ENCODE measurements around the gene LMAN1. TPM values are rescaled to one million over a fixed set of nuclear protein-coding genes. Genes with fewer than 3 reads are reported as not detected.

The LMAN1 gene
- total RNA-seq, result 100 to 1,000 TPM in 1 of 6 donors, 10 to 100 TPM in 5; 47.5 to 159 (median 60.7) TPM

- peak within 1 kb of the TSS; percentile 86 to 95 (median 92) for H3K27ac ChIP-seq
- peaks cover 11 to 23% (median 17%) of the 10 kb centered on the region in 4 donors for H3K4me1 ChIP-seq
- peaks cover 0 to 20% (median 7%) of the 10 kb centered on the region in 4 donors for H3K36me3 ChIP-seq
- ATAC-seq (ENCODE audit: low FRiP score in 2 of 2) (peak; percentile 99 to 100), DNase-seq (peak; percentile 97 to 99)
- H3K9me3 ChIP-seq, result no peaks in the 10 kb centered on the region
- H3K4me3 ChIP-seq, result peak within 1 kb of the TSS; percentile 73 to 95 (median 90)
- no peaks in the 10 kb centered on the region for H3K27me3 ChIP-seq
- 0 to 1% methylated on average over 13 to 40 of the region's 76 CpGs for WGBS, 2 donors
- TF ChIP-seq POLR2A (IDR thresholded peaks at IDR 0.05), result peak in 2 of 4 donors; percentile 19 to 65
- peak; percentile 45 to 66 for TF ChIP-seq POLR2AphosphoS5 (IDR thresholded peaks at IDR 0.05)
- TF ChIP-seq, protein P1, sequence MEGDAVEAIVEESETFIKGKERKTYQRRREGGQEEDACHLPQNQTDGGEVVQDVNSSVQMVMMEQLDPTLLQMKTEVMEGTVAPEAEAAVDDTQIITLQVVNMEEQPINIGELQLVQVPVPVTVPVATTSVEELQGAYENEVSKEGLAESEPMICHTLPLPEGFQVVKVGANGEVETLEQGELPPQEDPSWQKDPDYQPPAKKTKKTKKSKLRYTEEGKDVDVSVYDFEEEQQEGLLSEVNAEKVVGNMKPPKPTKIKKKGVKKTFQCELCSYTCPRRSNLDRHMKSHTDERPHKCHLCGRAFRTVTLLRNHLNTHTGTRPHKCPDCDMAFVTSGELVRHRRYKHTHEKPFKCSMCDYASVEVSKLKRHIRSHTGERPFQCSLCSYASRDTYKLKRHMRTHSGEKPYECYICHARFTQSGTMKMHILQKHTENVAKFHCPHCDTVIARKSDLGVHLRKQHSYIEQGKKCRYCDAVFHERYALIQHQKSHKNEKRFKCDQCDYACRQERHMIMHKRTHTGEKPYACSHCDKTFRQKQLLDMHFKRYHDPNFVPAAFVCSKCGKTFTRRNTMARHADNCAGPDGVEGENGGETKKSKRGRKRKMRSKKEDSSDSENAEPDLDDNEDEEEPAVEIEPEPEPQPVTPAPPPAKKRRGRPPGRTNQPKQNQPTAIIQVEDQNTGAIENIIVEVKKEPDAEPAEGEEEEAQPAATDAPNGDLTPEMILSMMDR (IDR thresholded peaks at IDR 0.05), result no peak
- TF ChIP-seq EP300 (IDR thresholded peaks at IDR 0.05), result no peak
Measured at GRCh38 chr18:59358712-59359575, at the start of gene LMAN1. LMAN1 (minus strand) TSS chr18:59359265; CDS start chr18:59359244, 21 bp downstream.

DNA sequence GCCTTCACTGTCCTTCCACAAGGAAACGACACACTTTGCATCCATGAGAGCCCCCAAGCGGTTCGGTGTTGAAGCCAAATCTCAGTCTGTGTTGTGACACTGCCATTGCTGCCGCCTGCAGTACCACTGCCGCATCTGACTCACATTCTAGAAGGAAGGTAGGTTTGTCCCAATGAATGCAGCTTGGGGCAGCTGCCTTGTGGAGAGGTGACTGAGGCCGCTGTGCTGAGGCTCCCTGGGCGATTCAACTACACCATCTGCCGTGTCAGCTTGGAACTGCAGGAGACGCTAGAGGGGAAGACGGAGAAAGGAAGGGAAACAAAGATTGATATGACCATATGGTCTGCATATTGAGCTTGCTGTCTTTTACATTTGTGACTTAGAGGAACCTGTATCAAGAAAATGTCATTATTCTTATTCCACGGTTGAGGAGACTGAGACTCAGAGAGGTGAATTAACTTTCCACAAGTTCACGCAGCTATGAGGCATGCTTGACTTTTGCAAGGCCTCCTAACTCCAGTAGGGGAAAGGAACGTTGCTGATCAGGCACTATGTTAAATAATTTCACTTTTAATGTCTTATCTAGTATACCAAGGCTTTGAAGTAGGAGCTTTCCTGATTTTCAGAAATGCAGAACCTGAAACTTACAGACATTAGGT lies 43.5 kb upstream of the LMAN1 start:
- 17 to 23% methylated on average over 13 of the region's 13 CpGs for WGBS, 2 donors
- Histone ChIP-seq H3K9me3 (no peaks in the 10 kb centered on the region), H3K27ac (no peak overlapping the region), H3K4me3 (no peak overlapping the region), H3K36me3 (no peaks in the 10 kb centered on the region), H3K27me3 (no peaks in the 10 kb centered on the region), H3K4me1 (no peaks in the 10 kb centered on the region)
- TF ChIP-seq, protein P1 (IDR thresholded peaks at IDR 0.05), result peak; percentile 66 to 90 (median 79)
- TF ChIP-seq EP300 (IDR thresholded peaks at IDR 0.05), result no peak
- ATAC-seq (ENCODE audit: low FRiP score in 2 of 2) (peak; percentile 88 to 89), DNase-seq (peak in 1 of 2 donors; percentile 72)

DNA sequence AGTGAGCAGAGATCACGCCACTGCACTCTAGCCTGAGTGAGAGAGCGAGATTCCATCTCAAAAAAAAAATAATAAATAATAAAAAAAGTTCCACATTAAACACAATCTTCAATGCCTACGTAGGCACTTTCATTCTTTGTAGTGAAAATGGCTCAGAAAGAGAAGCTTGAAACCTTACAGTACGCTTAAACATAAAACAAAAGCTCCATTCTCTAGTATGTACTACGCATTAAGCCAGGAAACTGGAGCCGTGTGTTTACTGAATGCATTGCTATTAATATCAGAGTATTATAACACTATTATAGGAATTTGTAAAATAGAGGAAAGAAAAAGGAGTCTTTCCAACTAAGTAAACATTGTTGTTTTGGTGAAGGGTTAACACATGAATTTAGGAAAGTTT lies 41.3 kb upstream of the LMAN1 start:
- H3K4me1 ChIP-seq, result no peaks in the 10 kb centered on the region
- no peaks in the 10 kb centered on the region for H3K36me3 ChIP-seq
- DNase-seq (no peak), ATAC-seq (ENCODE audit: low FRiP score in 2 of 2) (no peak)
- no peaks in the 10 kb centered on the region for H3K27me3 ChIP-seq
- 80 to 84% methylated on average over 6 of the region's 6 CpGs for WGBS, 2 donors
- H3K27ac ChIP-seq, result no peak overlapping the region
- TF ChIP-seq, protein P1 (IDR thresholded peaks at IDR 0.05), result no peak
- TF ChIP-seq POLR2AphosphoS5 (IDR thresholded peaks at IDR 0.05) (no peak), POLR2A (IDR thresholded peaks at IDR 0.05) (no peak), EP300 (IDR thresholded peaks at IDR 0.05) (no peak)
- H3K9me3 ChIP-seq, result no peaks in the 10 kb centered on the region
- H3K4me3 ChIP-seq, result no peak overlapping the region

DNA sequence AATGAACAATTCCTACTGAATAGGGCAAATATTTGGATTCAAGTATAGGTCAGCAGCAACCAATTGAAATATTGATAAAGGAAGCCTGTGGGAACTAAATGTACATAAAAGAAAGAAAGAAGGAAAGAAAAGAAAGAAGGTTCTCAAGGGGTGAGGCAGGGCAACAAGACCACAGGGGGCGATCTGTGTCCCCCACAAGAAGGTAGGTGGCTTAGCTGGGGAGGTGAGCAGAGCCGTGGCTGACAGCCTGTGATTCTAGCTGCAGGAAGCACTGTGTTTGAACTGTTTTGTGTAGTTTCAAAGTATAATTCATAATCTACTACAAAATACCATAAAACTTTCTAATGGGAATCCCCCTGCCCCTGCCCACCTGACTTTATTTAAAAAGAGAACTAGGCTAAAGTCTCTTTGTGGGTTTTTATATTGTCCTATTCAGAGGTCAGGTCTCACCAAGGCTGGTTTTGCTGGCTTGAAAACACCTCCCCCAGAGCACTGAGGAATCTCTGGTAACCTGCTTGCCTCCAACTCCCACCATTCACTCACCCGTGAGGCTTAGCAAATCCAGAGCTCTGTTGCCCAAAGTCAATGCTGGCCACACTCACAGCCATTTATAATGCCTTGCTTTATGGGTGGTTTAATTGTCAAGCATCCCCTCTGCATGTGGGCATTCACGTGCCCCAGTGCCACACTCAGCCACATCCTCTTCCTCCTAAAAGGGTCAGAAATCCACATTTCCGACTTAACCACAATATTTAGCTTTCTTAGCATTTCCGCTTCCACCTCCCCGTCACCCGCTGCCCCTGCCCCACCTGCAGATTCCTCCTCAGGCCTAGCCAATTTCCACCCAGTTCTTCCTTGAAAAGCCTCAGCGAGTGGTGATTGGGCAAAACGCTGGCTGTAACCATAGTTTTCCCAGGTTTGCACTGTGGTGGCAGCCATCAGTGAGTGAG lies 36.4 kb upstream of the LMAN1 start:
- H3K9me3 ChIP-seq, result no peaks in the 10 kb centered on the region
- TF ChIP-seq, protein P1 (IDR thresholded peaks at IDR 0.05), result no peak
- no peak for TF ChIP-seq EP300 (IDR thresholded peaks at IDR 0.05)
- TF ChIP-seq POLR2AphosphoS5 (IDR thresholded peaks at IDR 0.05), result no peak
- TF ChIP-seq POLR2A (IDR thresholded peaks at IDR 0.05), result no peak
- no peaks in the 10 kb centered on the region for H3K27me3 ChIP-seq
- 54 to 75% methylated on average over 10 of the region's 10 CpGs for WGBS, 2 donors
- DNase-seq (peak in 1 of 2 donors; percentile 6), ATAC-seq (ENCODE audit: low FRiP score in 2 of 2) (no peak)
- no peaks in the 10 kb centered on the region for H3K36me3 ChIP-seq
- no peaks in the 10 kb centered on the region for H3K4me1 ChIP-seq
- H3K4me3 ChIP-seq, result no peak overlapping the region
- H3K27ac ChIP-seq, result no peak overlapping the region

Data from upper lobe of left lung (tissue), 6 donors.